GM12878 (cell line): ENCODE data around the gene IMP3. TPM values are rescaled to one million over a fixed set of nuclear protein-coding genes. Genes with fewer than 3 reads are reported as not detected.
A peak's percentile ranks its signal among the peaks of the same experiment; 100 is the strongest.

Experiments
- BHLHE40 ChIP-seq, 2 experiments: fragments of 450-650 bp in 1 of 2; IDR thresholded peaks; 2 replicates each; pipeline ENCODE4 v1.6.1; 2011 to 2017; ENCODE audit warnings: low read depth in 2 of 2, borderline replicate concordance in 1 of 2, improper control_type of control experiment in 1 of 2, low read length in 1 of 2, mild to moderate bottlenecking in 1 of 2
- MEF2B ChIP-seq: fragments of 450-650 bp; IDR thresholded peaks from 2 replicates; pipeline ENCODE4 v1.6.1; 2018; ENCODE audit warnings: mild to moderate bottlenecking, moderate library complexity; ENCODE audit not compliant: partially characterized antibody, poor library complexity, severe bottlenecking
- MXI1 ChIP-seq: fragments of 150-350 bp; IDR thresholded peaks from 2 replicates; pipeline ENCODE4 v1.6.1; 2011; ENCODE audit warnings: low read depth, mild to moderate bottlenecking, inconsistent platforms, low read length, improper control_type of control experiment
- NFIC ChIP-seq: IDR thresholded peaks from 2 replicates; pipeline ENCODE4 v1.6.1; 2012; ENCODE audit warnings: low read depth, mild to moderate bottlenecking, inconsistent platforms, low read length, moderate library complexity
- NR2C1 ChIP-seq: fragments of 450-650 bp; IDR thresholded peaks from 2 replicates; pipeline ENCODE4 v1.6.1; 2017; ENCODE audit warnings: antibody characterized with exemption, mild to moderate bottlenecking, moderate library complexity
- SIX5 ChIP-seq: IDR thresholded peaks from 2 replicates; pipeline ENCODE4 v1.6.1; 2011; ENCODE audit warnings: mild to moderate bottlenecking, low read depth, low read length, moderate library complexity; ENCODE audit not compliant: severe bottlenecking
- STAT3 ChIP-seq: IDR thresholded peaks from 2 replicates; pipeline ENCODE4 v1.6.1; 2011; ENCODE audit warnings: low read depth, low read length, improper control_type of control experiment
- ZSCAN29 ChIP-seq: fragments of 450-650 bp; IDR thresholded peaks from 2 replicates; pipeline ENCODE4 v1.6.1; 2017; ENCODE audit warnings: mild to moderate bottlenecking, moderate library complexity
- polyA plus RNA-seq, 11 experiments: library from polyadenylated mRNA; depleted of rRNA in 4 of 11; unstranded in 6 of 11; stranded (reverse) in 5 of 11; fragments of >200 nt; fragmentation: Nextera tagmentation in 4 of 11; fragmentation: Illumina TruSeq in 1 of 11; extraction: Ambion mirVana in 4 of 11; extraction: Trizol in 1 of 11; gene quantifications; 1 replicate in 1 of 11; 2 replicates in 10 of 11; pipeline versions ENCODE4 v1.2.1 to v1.2.3, GENCODE V29; 2011 to 2016; ENCODE audit warnings: inconsistent platforms in 2 of 11, missing spikeins in 2 of 11, low read depth in 1 of 11
- total RNA-seq, 4 experiments: library from RNA; depleted of rRNA in 3 of 4; stranded (reverse); fragments of >200 nt in 3 of 4; fragmentation: Illumina TruSeq in 1 of 4; extraction: Trizol in 1 of 4; gene quantifications; 2 replicates each; pipeline versions ENCODE4 v1.2.1 to v1.2.3, GENCODE V29; 2013 to 2021
- TF ChIP-seq, protein P1 (sequence below): IDR thresholded peaks from 2 replicates; pipeline ENCODE4 v1.6.1; 2011; ENCODE audit warnings: borderline replicate concordance, low read depth, mild to moderate bottlenecking, moderate library complexity, low read length; ENCODE audit not compliant: insufficient read depth, poor library complexity, severe bottlenecking
- TF ChIP-seq, protein P2 (sequence below): fragments of 150-350 bp; IDR thresholded peaks from 2 replicates; pipeline ENCODE4 v1.6.1; 2016; ENCODE audit warnings: low read depth, low read length

IMP3 gene
- total and polyA plus RNA-seq, 10 of the 15 experiments (the other 5 are each of a cell fraction or from before 2014, with no cell fraction given) = 13.3 to 208 (median 85.2) TPM

- TF ChIP-seq BHLHE40 (IDR thresholded peaks at IDR 0.05; ENCODE audit: borderline replicate concordance in 1 of 2, low read depth in 2 of 2, low read length in 1 of 2) (peak; percentile 95 to 97), SIX5 (no peak), STAT3 (no peak), NR2C1 (no peak), MXI1 (peak; percentile 80; the same call in 1 of the 2 replicates), MEF2B (peak; percentile 17), NFIC (no peak), ZSCAN29 (no peak)
- TF ChIP-seq, protein P1, sequence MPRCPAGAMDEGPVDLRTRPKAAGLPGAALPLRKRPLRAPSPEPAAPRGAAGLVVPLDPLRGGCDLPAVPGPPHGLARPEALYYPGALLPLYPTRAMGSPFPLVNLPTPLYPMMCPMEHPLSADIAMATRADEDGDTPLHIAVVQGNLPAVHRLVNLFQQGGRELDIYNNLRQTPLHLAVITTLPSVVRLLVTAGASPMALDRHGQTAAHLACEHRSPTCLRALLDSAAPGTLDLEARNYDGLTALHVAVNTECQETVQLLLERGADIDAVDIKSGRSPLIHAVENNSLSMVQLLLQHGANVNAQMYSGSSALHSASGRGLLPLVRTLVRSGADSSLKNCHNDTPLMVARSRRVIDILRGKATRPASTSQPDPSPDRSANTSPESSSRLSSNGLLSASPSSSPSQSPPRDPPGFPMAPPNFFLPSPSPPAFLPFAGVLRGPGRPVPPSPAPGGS = no peak
- TF ChIP-seq, protein P2, sequence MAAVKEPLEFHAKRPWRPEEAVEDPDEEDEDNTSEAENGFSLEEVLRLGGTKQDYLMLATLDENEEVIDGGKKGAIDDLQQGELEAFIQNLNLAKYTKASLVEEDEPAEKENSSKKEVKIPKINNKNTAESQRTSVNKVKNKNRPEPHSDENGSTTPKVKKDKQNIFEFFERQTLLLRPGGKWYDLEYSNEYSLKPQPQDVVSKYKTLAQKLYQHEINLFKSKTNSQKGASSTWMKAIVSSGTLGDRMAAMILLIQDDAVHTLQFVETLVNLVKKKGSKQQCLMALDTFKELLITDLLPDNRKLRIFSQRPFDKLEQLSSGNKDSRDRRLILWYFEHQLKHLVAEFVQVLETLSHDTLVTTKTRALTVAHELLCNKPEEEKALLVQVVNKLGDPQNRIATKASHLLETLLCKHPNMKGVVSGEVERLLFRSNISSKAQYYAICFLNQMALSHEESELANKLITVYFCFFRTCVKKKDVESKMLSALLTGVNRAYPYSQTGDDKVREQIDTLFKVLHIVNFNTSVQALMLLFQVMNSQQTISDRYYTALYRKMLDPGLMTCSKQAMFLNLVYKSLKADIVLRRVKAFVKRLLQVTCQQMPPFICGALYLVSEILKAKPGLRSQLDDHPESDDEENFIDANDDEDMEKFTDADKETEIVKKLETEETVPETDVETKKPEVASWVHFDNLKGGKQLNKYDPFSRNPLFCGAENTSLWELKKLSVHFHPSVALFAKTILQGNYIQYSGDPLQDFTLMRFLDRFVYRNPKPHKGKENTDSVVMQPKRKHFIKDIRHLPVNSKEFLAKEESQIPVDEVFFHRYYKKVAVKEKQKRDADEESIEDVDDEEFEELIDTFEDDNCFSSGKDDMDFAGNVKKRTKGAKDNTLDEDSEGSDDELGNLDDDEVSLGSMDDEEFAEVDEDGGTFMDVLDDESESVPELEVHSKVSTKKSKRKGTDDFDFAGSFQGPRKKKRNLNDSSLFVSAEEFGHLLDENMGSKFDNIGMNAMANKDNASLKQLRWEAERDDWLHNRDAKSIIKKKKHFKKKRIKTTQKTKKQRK = no peak
These were observed 774 bp downstream of the IMP3 start (continued) for GRCh38 chr15:75639191-75639708.
